HUES64 (cell line): ENCODE measurements around the gene HOXB3.

Experiments
- H3K27ac ChIP-seq: 2 replicates; pipeline ENCODE4 v1.7.0; 2013; ENCODE audit warnings: low read depth, low read length, inconsistent platforms
- H3K27me3 ChIP-seq: 2 replicates; pipeline ENCODE4 v1.6.1; 2013; ENCODE audit warnings: mild to moderate bottlenecking, low read length; ENCODE audit not compliant: insufficient read depth
- H3K36me3 ChIP-seq: 2 replicates; pipeline ENCODE4 v1.6.1; 2013; ENCODE audit warnings: mild to moderate bottlenecking, low read length; ENCODE audit not compliant: insufficient read depth
- H3K4me1 ChIP-seq: 2 replicates; pipeline ENCODE4 v1.6.1; 2013; ENCODE audit warnings: mild to moderate bottlenecking, low read length, moderate library complexity; ENCODE audit not compliant: insufficient read depth
- H3K4me3 ChIP-seq: 2 replicates; pipeline ENCODE4 v1.5.1; 2013; ENCODE audit warnings: mild to moderate bottlenecking, low read length, moderate library complexity
- H3K9ac ChIP-seq: 2 replicates; pipeline ENCODE4 v1.6.1; 2013; ENCODE audit warnings: mild to moderate bottlenecking, low read depth, low read length
- H3K9me3 ChIP-seq: 2 replicates; pipeline ENCODE4 v1.6.1; 2013; ENCODE audit warnings: low read depth, low read length; ENCODE audit not compliant: insufficient read depth
- WGBS: fragments of 150-250, 120-280 bp; methylation state at CpG from one replicate; pipeline ENCODE4 v1.1.7; 2013; ENCODE audit warnings: missing lambda C conversion rate; 5-methylcytosine and 5-hydroxymethylcytosine counted together

The HOXB3 gene

GRCh38 chr17:48595278-48595999 is 5.4 kb upstream of the HOXB3 start:
- Histone ChIP-seq H3K27me3 (peaks cover 100% of the 10 kb centered on the region), H3K9me3 (no peaks in the 10 kb centered on the region), H3K9ac (no peak overlapping the region), H3K27ac (no peak overlapping the region), H3K4me3 (no peak overlapping the region), H3K4me1 (peaks cover 15% of the 10 kb centered on the region), H3K36me3 (no peaks in the 10 kb centered on the region)
- whole genome bisulfite sequencing: 8% methylated on average over 20 of the region's 25 CpGs

GRCh38 chr17:48594538-48595277 is 4.7 kb upstream of the HOXB3 start:
- Histone ChIP-seq H3K27ac (no peak overlapping the region), H3K4me3 (no peak overlapping the region), H3K9me3 (no peaks in the 10 kb centered on the region), H3K36me3 (no peaks in the 10 kb centered on the region), H3K4me1 (peaks cover 15% of the 10 kb centered on the region), H3K9ac (no peak overlapping the region), H3K27me3 (peaks cover 100% of the 10 kb centered on the region)
- WGBS: 5% methylated on average over 25 of the region's 25 CpGs

- peaks cover 100% of the 10 kb centered on the region for H3K27me3 ChIP-seq
- WGBS: 1% methylated on average over 37 of the region's 37 CpGs
- peak overlapping the region; percentile 4; the same call in 1 of the 2 replicates for H3K4me3 ChIP-seq
- peaks cover 15% of the 10 kb centered on the region for H3K4me1 ChIP-seq
- no peak overlapping the region for H3K27ac ChIP-seq
- no peaks in the 10 kb centered on the region for H3K36me3 ChIP-seq
- H3K9me3 ChIP-seq: no peaks in the 10 kb centered on the region
- no peak overlapping the region for H3K9ac ChIP-seq
Observed at GRCh38 chr17:48593840-48594537, 3.9 kb upstream of the HOXB3 start.

GRCh38 chr17:48593126-48593829 is 3.2 kb upstream of the HOXB3 start, which contains the start of gene HOXB5:
TSS of gene HOXB5 (minus strand) at chr17:48593779. CDS start at chr17:48593682, 97 bp downstream.
- H3K27me3 ChIP-seq: peaks cover 100% of the 10 kb centered on the region
- no peaks in the 10 kb centered on the region for H3K9me3 ChIP-seq
- peaks cover 15% of the 10 kb centered on the region for H3K4me1 ChIP-seq
- 2% methylated on average over 50 of the region's 50 CpGs for whole genome bisulfite sequencing
- H3K27ac ChIP-seq: no peak within 1 kb of the TSS
- peak within 1 kb of the TSS; percentile 4; the same call in 1 of the 2 replicates for H3K4me3 ChIP-seq
- no peaks in the 10 kb centered on the region for H3K36me3 ChIP-seq
- H3K9ac ChIP-seq: no peak within 1 kb of the TSS

- Histone ChIP-seq H3K27me3 (peaks cover 100% of the 10 kb centered on the region), H3K4me1 (peaks cover 15% of the 10 kb centered on the region), H3K36me3 (no peaks in the 10 kb centered on the region), H3K9ac (no peak overlapping the region), H3K27ac (no peak overlapping the region), H3K9me3 (no peaks in the 10 kb centered on the region), H3K4me3 (no peak overlapping the region)
- 13% methylated on average over 14 of the region's 14 CpGs for WGBS
Observed at GRCh38 chr17:48592577-48592976, 2.5 kb upstream of the HOXB3 start.

GRCh38 chr17:48592057-48592514 is 2.0 kb upstream of the HOXB3 start:
- peaks cover 100% of the 10 kb centered on the region for H3K27me3 ChIP-seq
- H3K36me3 ChIP-seq: no peaks in the 10 kb centered on the region
- H3K9ac ChIP-seq: no peak overlapping the region
- no peak overlapping the region for H3K27ac ChIP-seq
- WGBS: 5% methylated on average over 32 of the region's 33 CpGs
- no peak overlapping the region for H3K4me3 ChIP-seq
- H3K4me1 ChIP-seq: peaks cover 15% of the 10 kb centered on the region
- no peaks in the 10 kb centered on the region for H3K9me3 ChIP-seq

GRCh38 chr17:48591255-48592056 is 1.4 kb upstream of the HOXB3 start:
- H3K36me3 ChIP-seq: no peaks in the 10 kb centered on the region
- WGBS: 75% methylated on average over 5 of the region's 10 CpGs
- H3K4me3 ChIP-seq: no peak overlapping the region
- no peak overlapping the region for H3K9ac ChIP-seq
- no peaks in the 10 kb centered on the region for H3K9me3 ChIP-seq
- H3K27me3 ChIP-seq: peaks cover 100% of the 10 kb centered on the region
- H3K27ac ChIP-seq: no peak overlapping the region
- peaks cover 13% of the 10 kb centered on the region for H3K4me1 ChIP-seq

GRCh38 chr17:48590607-48591161 is 643 bp upstream of the HOXB3 start:
- no peak overlapping the region for H3K9ac ChIP-seq
- no peaks in the 10 kb centered on the region for H3K9me3 ChIP-seq
- no peaks in the 10 kb centered on the region for H3K36me3 ChIP-seq
- no peak overlapping the region for H3K4me3 ChIP-seq
- H3K27ac ChIP-seq: no peak overlapping the region
- H3K4me1 ChIP-seq: peaks cover 7% of the 10 kb centered on the region
- H3K27me3 ChIP-seq: peaks cover 100% of the 10 kb centered on the region

- H3K27me3 ChIP-seq: peaks cover 100% of the 10 kb centered on the region
Observed at GRCh38 chr17:48589060-48589830, 796 bp downstream of the HOXB3 start.

More at GRCh38 chr17:48589060-48589830, 796 bp downstream of the HOXB3 start:
- no peak overlapping the region for H3K9ac ChIP-seq
- no peaks in the 10 kb centered on the region for H3K36me3 ChIP-seq
- no peak overlapping the region for H3K27ac ChIP-seq
- peaks cover 4% of the 10 kb centered on the region for H3K4me1 ChIP-seq
- H3K4me3 ChIP-seq: no peak overlapping the region
- 4% methylated on average over 7 of the region's 10 CpGs for WGBS
- H3K9me3 ChIP-seq: no peaks in the 10 kb centered on the region
